Activated T-cell treated with anti-CD3 and anti-CD28 coated beads for 4 hours (primary cell): Measurements from ENCODE around the gene KRT7.

ENCODE experiments used
- DNase-seq: peaks from one replicate; pipeline ENCODE4 v3.0.0-alpha.2; 2020

Gene KRT7

GRCh38 chr12:52258335-52258901, 25.4 kb downstream of the KRT7 start:
- no peak for DNase-seq

GRCh38 chr12:52259657-52260243, 26.7 kb downstream of the KRT7 start:
- no peak for DNase-seq

GRCh38 chr12:52260361-52261207, 27.5 kb downstream of the KRT7 start:
- DNase-seq: no peak

GRCh38 chr12:52261208-52261484, 28.1 kb downstream of the KRT7 start:
- DNase-seq: no peak

- no peak for DNase-seq
These were observed 29.2 kb downstream of the KRT7 start for GRCh38 chr12:52262286-52262685.

- DNase-seq: no peak
These were observed 30.9 kb downstream of the KRT7 start for GRCh38 chr12:52263761-52264434.

GRCh38 chr12:52264435-52264825, 31.4 kb downstream of the KRT7 start:
- DNase-seq: no peak

- DNase-seq: no peak
These were observed 33.5 kb downstream of the KRT7 start for GRCh38 chr12:52266514-52266913.

GRCh38 chr12:52267266-52267665, 34.2 kb downstream of the KRT7 start:
- DNase-seq: no peak

- DNase-seq: no peak
These were observed 34.7 kb downstream of the KRT7 start for GRCh38 chr12:52267699-52268098.

- no peak for DNase-seq
These were observed 35.2 kb downstream of the KRT7 start for GRCh38 chr12:52268212-52268611.

GRCh38 chr12:52270541-52271070, 37.6 kb downstream of the KRT7 start:
- no peak for DNase-seq

GRCh38 chr12:52271158-52271557, 38.1 kb downstream of the KRT7 start:
- no peak for DNase-seq

- DNase-seq: no peak
These were observed 41.6 kb downstream of the KRT7 start, which contains the start of gene KRT86 for GRCh38 chr12:52274521-52275120. TSS of gene KRT86 (plus strand) at chr12:52274645. CDS start at chr12:52301917, 27,272 bp downstream.

- DNase-seq: no peak
These were observed 42.6 kb downstream of the KRT7 start for GRCh38 chr12:52275686-52276085.

GRCh38 chr12:52277486-52278245, 44.6 kb downstream of the KRT7 start:
- DNase-seq: no peak

- peak; percentile 60 for DNase-seq
These were observed 45.8 kb downstream of the KRT7 start for GRCh38 chr12:52278575-52279421.

- no peak for DNase-seq
These were observed 46.6 kb downstream of the KRT7 start for GRCh38 chr12:52279422-52280318.

- no peak for DNase-seq
These were observed 47.3 kb downstream of the KRT7 start for GRCh38 chr12:52280319-52280795.
